ENCODE measurements around the gene PXDC1.

DNA sequence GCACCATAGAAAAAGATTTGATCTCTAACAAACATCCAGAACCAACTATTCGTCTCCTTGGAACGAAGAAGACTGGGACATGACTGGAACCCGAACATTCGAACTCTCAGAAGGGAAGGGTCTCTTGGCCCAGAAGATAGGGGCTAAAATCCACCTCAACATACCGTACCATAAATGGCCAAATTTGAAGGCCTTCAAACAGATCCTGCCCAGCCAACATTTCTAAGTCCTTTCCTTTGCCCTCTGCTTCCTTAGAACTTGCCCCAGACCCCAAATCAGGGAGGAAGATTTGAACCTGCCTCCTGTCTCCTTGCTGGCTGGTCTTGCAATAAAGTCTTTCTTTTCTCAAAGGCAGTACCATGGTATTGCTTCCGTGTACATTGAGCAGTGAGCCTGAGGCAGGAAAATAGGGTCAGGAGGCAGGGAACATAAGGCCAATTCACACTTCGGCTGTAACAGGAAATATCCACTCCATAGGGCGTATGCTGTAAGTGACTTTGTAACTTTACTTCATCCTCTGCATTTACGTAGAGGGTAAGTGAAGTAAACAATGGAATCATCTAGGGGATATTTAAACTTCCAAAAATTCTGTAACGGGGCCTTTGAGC lies 1.8 kb upstream of the PXDC1 start:
- TF ChIP-seq POLR2A (IDR thresholded peaks at IDR 0.05; ENCODE audit: low read depth): no peak
- TF ChIP-seq CTCF (IDR thresholded peaks at IDR 0.05): no peak
- no peak for TF ChIP-seq POLR2AphosphoS5 (IDR thresholded peaks at IDR 0.05)

Measured in esophagus muscularis mucosa (tissue), 3 donors.